ENCODE measurements around the gene ZFAND5. TPM values are rescaled to one million over a fixed set of nuclear protein-coding genes. Genes with fewer than 3 reads are reported as not detected.

The ZFAND5 gene
- total and polyA plus RNA-seq, 2 of the 13 experiments (the other 11 are each of a cell fraction or from before 2014, with no cell fraction given): 53.4 to 60.2 TPM

- TF ChIP-seq TFDP2 (CRISPR knock-in tag; IDR thresholded peaks at IDR 0.05): no peak
Measured at GRCh38 chr9:72305707-72306106, 59.3 kb downstream of the ZFAND5 start (continued).

GRCh38 chr9:72305102-72305546 lies 59.9 kb downstream of the ZFAND5 start:
- FAIRE-seq: no peak
- H3K4me2 ChIP-seq (ENCODE audit: low read depth, low read length): peak overlapping the region; percentile 12; the same call in 1 of the 2 replicates
- ATAC-seq: peak; percentile 85

More at GRCh38 chr9:72305102-72305546, 59.9 kb downstream of the ZFAND5 start:
- peak; percentile 6 for DNase-seq (ENCODE audit: low spot score)
- Histone ChIP-seq H3K9me3 (ENCODE audit: low read length) (no peaks in the 10 kb centered on the region), H3K4me3 (replicated peaks in 1 of 3; ENCODE audit: insufficient read depth in 1 of 3, low read depth in 2 of 3, low read length in 3 of 3) (no peak overlapping the region), H3K4me1 (ENCODE audit: insufficient read depth, low read length) (peaks cover 7% of the 10 kb centered on the region; the same call in 1 of the 2 replicates), H2AFZ (ENCODE audit: low read length) (no peak overlapping the region), H3K36me3 (replicated peaks in 1 of 2; ENCODE audit: control insufficient read depth in 1 of 2, insufficient read depth in 2 of 2, low read length in 2 of 2) (no peaks in the 10 kb centered on the region), H3K79me2 (ENCODE audit: insufficient read depth, low read length) (no peaks in the 10 kb centered on the region), H4K20me1 (ENCODE audit: insufficient read depth, low read length) (no peaks in the 10 kb centered on the region), H3K27me3 (ENCODE audit: control insufficient read depth in 1 of 2, insufficient read depth in 2 of 2, low read length in 2 of 2) (no peaks in the 10 kb centered on the region), H3K9ac (ENCODE audit: insufficient read depth, low read depth, low read length) (no peak overlapping the region), H3K27ac (ENCODE audit: extremely low read length, insufficient read depth, low read length) (no peak overlapping the region)
- CTCF ChIA-PET (ENCODE audit: low intra/inter-chr PET ratio, low total read pairs): no interaction called here
- in situ Hi-C loops (cut with HindIII; ENCODE audit: extremely low pct_ligation_motif_present, low pct_unique_long_range_greater_than_20kb): no loop called here
- no TSS peak for BruUV-seq (replicated peaks)
- TF ChIP-seq MLLT10 (CRISPR knock-in tag; IDR thresholded peaks at IDR 0.05): no peak
- TF ChIP-seq RBFOX2 (IDR thresholded peaks at IDR 0.05; ENCODE audit: low read depth, low read length): no peak
- TF ChIP-seq LRRFIP1 (CRISPR knock-in tag; conservative IDR thresholded peaks at IDR 0.05): no peak
- no peak for TF ChIP-seq SAP130 (CRISPR knock-in tag; IDR thresholded peaks at IDR 0.05; ENCODE audit: low read depth)
- peak; percentile 49 for TF ChIP-seq NFYB (CRISPR knock-in tag; IDR thresholded peaks at IDR 0.05)
- no peak for TF ChIP-seq YEATS4 (CRISPR knock-in tag; IDR thresholded peaks at IDR 0.05; ENCODE audit: borderline replicate concordance)
- no peak for TF ChIP-seq HOXA9 (CRISPR knock-in tag; IDR thresholded peaks at IDR 0.05; ENCODE audit: borderline replicate concordance)
- TF ChIP-seq ZNF121 (CRISPR knock-in tag; IDR thresholded peaks at IDR 0.05): no peak
- TF ChIP-seq NFYC (CRISPR knock-in tag; IDR thresholded peaks at IDR 0.05): peak; percentile 54
- TF ChIP-seq GABPA (IDR thresholded peaks at IDR 0.05; ENCODE audit: low read depth, low read length): 0 out of 2 replicates have a peak, but pooled peaks have one; percentile 6
- peak; percentile 34; the same call in 1 of the 2 replicates for TF ChIP-seq GABPA (CRISPR knock-in tag; IDR thresholded peaks at IDR 0.05; ENCODE audit: low read depth)
- TF ChIP-seq GPN1 (CRISPR knock-in tag; IDR thresholded peaks at IDR 0.05; ENCODE audit: borderline replicate concordance): no peak
- 21% methylated on average over 8 of the region's 8 CpGs for WGBS (ENCODE audit: low lambda C conversion rate)
- POLR2A ChIA-PET: no interaction called here
- intact Hi-C loops (cut with micrococcal nuclease; ENCODE audit: unreplicated experiment): no loop called here

All from HepG2 (cell line).